Heart left ventricle (tissue), 16 donors: ENCODE measurements around the gene TSR1. TPM values are rescaled to one million over a fixed set of nuclear protein-coding genes. Genes with fewer than 3 reads are reported as not detected.

Experiments used
- ATAC-seq, 4 donors: fragments of 200-7000 bp; cut with Tn5 transposase; one replicate each; pipeline ENCODE4 v1.9.1; 2020 to 2022; ENCODE audit warnings: moderate library complexity in 4 of 4, mild to moderate bottlenecking in 3 of 4, moderate number of reproducible peaks in 1 of 4
- DNase-seq, 5 donors: peaks; one replicate each; pipeline ENCODE4 v3.0.0-alpha.2; 2020
- H3K27ac ChIP-seq, 12 donors: fragments of 200-600 bp; sonication (generic) in 4 of 12; one replicate each; pipeline versions ENCODE4 v1.5.0 to v1.8.0; 2016 to 2022; ENCODE audit warnings: mild to moderate bottlenecking in 2 of 12
- H3K27me3 ChIP-seq, 9 donors: fragments of 200-600 bp; sonication (generic) in 2 of 9; one replicate each; pipeline versions ENCODE4 v1.5.1 to v1.8.0; 2016 to 2022; ENCODE audit warnings: mild to moderate bottlenecking in 3 of 9
- H3K36me3 ChIP-seq, 9 donors: fragments of 200-600 bp; sonication (generic) in 2 of 9; one replicate each; pipeline versions ENCODE4 v1.5.0 to v1.8.0; 2018 to 2022; ENCODE audit warnings: mild to moderate bottlenecking in 2 of 9
- H3K4me1 ChIP-seq, 12 donors: fragments of 200-600 bp; sonication (generic) in 4 of 12; one replicate each; pipeline versions ENCODE4 v1.5.0 to v1.8.0; 2016 to 2022; ENCODE audit warnings: mild to moderate bottlenecking in 3 of 12
- H3K4me3 ChIP-seq, 12 donors: fragments of 200-600 bp; sonication (generic) in 4 of 12; one replicate each; pipeline versions ENCODE4 v1.5.0 to v1.8.0; 2017 to 2022; ENCODE audit warnings: mild to moderate bottlenecking in 9 of 12, moderate library complexity in 4 of 12
- H3K9me3 ChIP-seq, 12 donors: fragments of 200-600 bp; sonication (generic) in 4 of 12; one replicate each; pipeline versions ENCODE4 v1.5.0 to v1.8.0; 2016 to 2022; ENCODE audit warnings: mild to moderate bottlenecking in 1 of 12
- CTCF ChIP-seq, 12 donors: fragments of 200-600 bp; sonication (generic) in 4 of 12; IDR thresholded peaks; one replicate each; pipeline versions ENCODE4 v1.5.0 to v1.8.0; 2018 to 2022; ENCODE audit warnings: antibody characterized with exemption in 12 of 12, mild to moderate bottlenecking in 5 of 12
- POLR2A ChIP-seq, 2 donors: fragments of 450-650 bp; IDR thresholded peaks; one replicate each; pipeline ENCODE4 v1.6.1; 2017; ENCODE audit warnings: antibody characterized with exemption in 2 of 2, mild to moderate bottlenecking in 2 of 2, moderate library complexity in 2 of 2
- WGBS, 4 donors: extraction: QIAGEN DNeasy Blood & Tissue Kit in 2 of 4; methylation state at CpG; one replicate each; pipeline versions ENCODE4 v1.1.5 to v1.1.7; 2013 to 2018; 5-methylcytosine and 5-hydroxymethylcytosine counted together
- intact Hi-C, 10 donors: fragments of 100-400 bp; cut with DNase I; formaldehyde crosslinking; loops; one replicate each; pipeline versions ENCODE4 v1.11.1 to v1.14.2; 2022
- polyA plus RNA-seq, 2 donors: library from polyadenylated mRNA; stranded (reverse); fragments of 200-250 nt; gene quantifications; one replicate each; pipeline ENCODE4 v1.2.3, GENCODE V29; 2013
- total RNA-seq, 9 donors: library from RNA; depleted of rRNA in 2 of 9; stranded (reverse); fragments of >200 nt in 2 of 9; fragmentation: NEBNext Ultra II Directional in 3 of 9; extraction: Animal tissue kit (Norgen Biotek cat#: 25700) in 3 of 9; gene quantifications; one replicate each; pipeline versions ENCODE4 v1.1.0 to v1.2.4, GENCODE V29; 2016 to 2023
- donor health status: ischemic (EF 13 %, LVEDD 7.1; RV severe dilation, severe dysfunction).
- donor health status: healthy with polysubstance abuse.
- donor health status: DM: no; HTN: yes; CAD: no.
- donor health status: DM: no; HTN: no; CAD: no.
- donor health status: ischemic (EF 25% LVEDD 6.9; RV normal size, moderate dysfunction).
- donor health status: ischemic (EF 25% LVEDD 5.7; RV mildly dilated, moderate dysfunction).
- donor health status: healthy.
- donor health status: DM: yes; HTN: yes; CAD: no.
- donor health status: ischemic (EF 35%, LVEDD 5.7; RV mildly dilated, moderate dysfunction).
- donor health status: nonischemic (EF 11% LVEDD 7.7; RV severe dilation, severe dysfunction).
- donor health status: DM: yes; HTN: yes; CAD: no.
- donor health status: PGD.
- donor health status: ischemic (EF 29% LVEDD 5.4; RV normal size, mild dysfunction).
- donor health status: nonischemic (EF 23%, LVEDD 6.1; RV moderate dilation, normal function).

The TSR1 gene
- total and polyA plus RNA-seq, 11 donors, result 12.0 to 35.8 (median 22.3) TPM

GRCh38 chr17:2364763-2365116 is 28.5 kb upstream of the TSR1 start:
- Histone ChIP-seq H3K9me3 (no peaks in the 10 kb centered on the region), H3K36me3 (peaks cover 0 to 62% (median 24%) of the 10 kb centered on the region in 9 donors), H3K27ac (peak overlapping the region in 6 of 12 donors; percentile 3 to 69 (median 60)), H3K27me3 (no peaks in the 10 kb centered on the region), H3K4me1 (peaks cover 3 to 58% (median 26%) of the 10 kb centered on the region in 12 donors), H3K4me3 (no peak overlapping the region)
- WGBS, 4 donors, result 60 to 86% (median 76%) methylated on average over 2 to 12 of the region's 12 CpGs
- intact Hi-C loops, result no loop called here
- DNase-seq (peak in 2 of 5 donors; percentile 24 to 58), ATAC-seq (no peak)
- no peak for TF ChIP-seq CTCF (IDR thresholded peaks at IDR 0.05)
- TF ChIP-seq POLR2A (IDR thresholded peaks at IDR 0.05), result no peak

- 43 to 46% (median 45%) methylated on average over 17 to 26 of the region's 26 CpGs for WGBS, 4 donors
- peak; percentile 53 to 78 (median 72) for DNase-seq
- Histone ChIP-seq H3K27ac (peak overlapping the region in 8 of 12 donors; percentile 3 to 69 (median 50)), H3K27me3 (no peaks in the 10 kb centered on the region), H3K9me3 (no peaks in the 10 kb centered on the region), H3K36me3 (peaks cover 0 to 62% (median 24%) of the 10 kb centered on the region in 9 donors), H3K4me1 (peaks cover 3 to 52% (median 23%) of the 10 kb centered on the region in 12 donors), H3K4me3 (no peak overlapping the region)
- ATAC-seq, result peak; percentile 32 to 76 (median 72)
- intact Hi-C loops, result no loop called here
- TF ChIP-seq CTCF (IDR thresholded peaks at IDR 0.05) (no peak), POLR2A (IDR thresholded peaks at IDR 0.05) (no peak)
Measured at GRCh38 chr17:2363851-2364762, 27.9 kb upstream of the TSR1 start.

- no peaks in the 10 kb centered on the region for H3K9me3 ChIP-seq
- DNase-seq, result peak in 1 of 5 donors; percentile 46
- 93 to 100% (median 96%) methylated on average over 4 to 21 of the region's 21 CpGs for WGBS, 4 donors
- H3K4me3 ChIP-seq, result no peak overlapping the region
- H3K27me3 ChIP-seq, result no peaks in the 10 kb centered on the region
- intact Hi-C loops, result no loop called here
- H3K27ac ChIP-seq, result peak overlapping the region in 1 of 12 donors; percentile 69
- H3K36me3 ChIP-seq, result peaks cover 0 to 62% (median 24%) of the 10 kb centered on the region in 9 donors
- H3K4me1 ChIP-seq, result peaks cover 0 to 44% (median 22%) of the 10 kb centered on the region in 12 donors
- no peak for ATAC-seq
- no peak for TF ChIP-seq CTCF (IDR thresholded peaks at IDR 0.05)
- no peak for TF ChIP-seq POLR2A (IDR thresholded peaks at IDR 0.05)
Measured at GRCh38 chr17:2363318-2363717, 27.1 kb upstream of the TSR1 start.

- H3K36me3 ChIP-seq, result peaks cover 0 to 62% (median 24%) of the 10 kb centered on the region in 9 donors
Measured at GRCh38 chr17:2362881-2363280, 26.6 kb upstream of the TSR1 start.

More at GRCh38 chr17:2362881-2363280, 26.6 kb upstream of the TSR1 start:
- intact Hi-C loops, result no loop called here
- Histone ChIP-seq H3K4me3 (no peak overlapping the region), H3K27me3 (no peaks in the 10 kb centered on the region), H3K27ac (no peak overlapping the region), H3K9me3 (no peaks in the 10 kb centered on the region), H3K4me1 (peaks cover 0 to 39% (median 18%) of the 10 kb centered on the region in 12 donors)
- TF ChIP-seq POLR2A (IDR thresholded peaks at IDR 0.05), result no peak
- TF ChIP-seq CTCF (IDR thresholded peaks at IDR 0.05), result no peak
- ATAC-seq (no peak), DNase-seq (peak in 1 of 5 donors; percentile 55)
- WGBS, 4 donors, result 95 to 98% (median 97%) methylated on average over 5 to 14 of the region's 14 CpGs
